ENCODE results near the gene LAMA2.

DNA sequence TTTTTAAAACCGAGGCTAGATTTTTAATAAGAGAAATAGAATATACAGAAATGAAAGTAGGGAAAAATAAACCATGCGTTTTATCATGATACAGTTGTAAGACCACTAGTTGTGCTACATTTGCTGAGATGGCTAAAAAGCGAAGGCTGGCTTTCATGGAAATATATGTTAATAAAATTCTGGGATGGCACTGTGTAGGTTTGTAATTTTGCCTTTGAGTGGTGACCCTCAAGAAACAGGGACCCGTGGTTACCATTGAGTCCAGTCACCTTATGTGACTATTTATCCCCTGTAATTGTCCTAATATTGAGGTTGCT, 593.3 kb downstream of the LAMA2 start:
- no peak for TF ChIP-seq CTCF (IDR thresholded peaks at IDR 0.05; ENCODE audit: low read length)
- TF ChIP-seq EZH2 (IDR thresholded peaks at IDR 0.05; ENCODE audit: borderline replicate concordance, low read length) = no peak
